IMR-90 (cell line): ENCODE results near the gene WIPF2. TPM values are rescaled to one million over a fixed set of nuclear protein-coding genes. Genes with fewer than 3 reads are reported as not detected.

Experiments
- ATAC-seq: fragments of 200-7000 bp; cut with Tn5 transposase; 2 replicates; pipeline ENCODE4 v1.9.1; 2020; ENCODE audit warnings: low read depth, mild to moderate bottlenecking, moderate library complexity
- BruUV-seq: library from RNA; stranded (reverse); fragments of 400-500 nt; replicated peaks from 2 replicates; lab custom pipeline; 2021; lab: Mats Ljungman, UMichigan
- CTCF ChIA-PET: fragments of 300-600 bp; formaldehyde crosslinking; extraction: SDS; loops from one replicate; lab custom pipeline; 2021; ENCODE audit warnings: antibody characterized with exemption; lab: Yijun Ruan, JAX
- POLR2A ChIA-PET: fragments of 300-600 bp; sonication (Branson Sonifier 250); formaldehyde crosslinking; loops from one replicate; lab custom pipeline; 2022; ENCODE audit warnings: antibody characterized with exemption; ENCODE audit not compliant: unreplicated experiment; lab: Charles Lee
- DNase-seq: peaks from one replicate; pipeline ENCODE4 v3.0.0; 2013
- H2AFZ ChIP-seq: replicated peaks from 2 replicates; pipeline ENCODE3; 2013; ENCODE audit warnings: low read length, mild to moderate bottlenecking; ENCODE audit not compliant: poor library complexity
- H2AK5ac ChIP-seq: 2 replicates; pipeline ENCODE4 v1.6.1; 2013; ENCODE audit warnings: low read depth, low read length, inconsistent platforms
- H2AK9ac ChIP-seq: replicated peaks from 2 replicates; pipeline ENCODE3; 2013; ENCODE audit warnings: mild to moderate bottlenecking, low read depth, low read length, moderate library complexity; ENCODE audit not compliant: poor library complexity
- H2BK120ac ChIP-seq: 2 replicates; pipeline ENCODE4 v1.6.1; 2013; ENCODE audit warnings: low read depth, low read length, inconsistent platforms
- H2BK15ac ChIP-seq: 3 replicates; pipeline ENCODE4 v1.6.1; 2013; ENCODE audit warnings: low read depth, low read length, inconsistent platforms
- H2BK20ac ChIP-seq: 2 replicates; pipeline ENCODE4 v1.6.1; 2013; ENCODE audit warnings: low read depth, mild to moderate bottlenecking, inconsistent platforms, low read length, moderate library complexity
- H2BK5ac ChIP-seq: 2 replicates; pipeline ENCODE4 v1.6.1; 2013; ENCODE audit warnings: mild to moderate bottlenecking, low read depth, low read length, inconsistent platforms; ENCODE audit not compliant: poor library complexity, severe bottlenecking
- H3K14ac ChIP-seq: replicated peaks from 2 replicates; pipeline ENCODE4 v1.6.1; 2013; ENCODE audit warnings: low read depth, low read length, inconsistent platforms
- H3K18ac ChIP-seq: 2 replicates; pipeline ENCODE4 v1.6.1; 2013; ENCODE audit warnings: low read depth, low read length, control low read depth
- H3K23ac ChIP-seq: 2 replicates; pipeline ENCODE4 v1.6.1; 2013; ENCODE audit warnings: low read depth, low read length, inconsistent platforms
- H3K27ac ChIP-seq: 2 replicates; pipeline ENCODE4 v1.5.1; 2013; ENCODE audit warnings: mild to moderate bottlenecking, control low read depth, low read length; ENCODE audit not compliant: insufficient read depth
- H3K27me3 ChIP-seq: 2 replicates; pipeline ENCODE4 v1.6.1; 2013; ENCODE audit warnings: low read length; ENCODE audit not compliant: control insufficient read depth, insufficient read depth
- H3K36me3 ChIP-seq: 2 replicates; pipeline ENCODE4 v1.6.1; 2013; ENCODE audit warnings: low read length, mixed read lengths; ENCODE audit not compliant: control insufficient read depth, insufficient read depth
- H3K4ac ChIP-seq: 2 replicates; pipeline ENCODE4 v1.6.1; 2013; ENCODE audit warnings: low read depth, low read length, inconsistent platforms
- H3K4me1 ChIP-seq: 2 replicates; pipeline ENCODE4 v1.6.1; 2013; ENCODE audit warnings: low read length, mixed read lengths; ENCODE audit not compliant: control insufficient read depth, insufficient read depth
- H3K4me2 ChIP-seq: 2 replicates; pipeline ENCODE4 v1.6.1; 2013; ENCODE audit warnings: low read depth, mild to moderate bottlenecking, control low read depth, low read length, moderate library complexity
- H3K4me3 ChIP-seq: 2 replicates; pipeline ENCODE4 v1.5.1; 2013; ENCODE audit warnings: low read depth, mild to moderate bottlenecking, control low read depth, low read length, moderate library complexity; ENCODE audit not compliant: insufficient read depth
- H3K56ac ChIP-seq: 2 replicates; pipeline ENCODE4 v1.6.1; 2013; ENCODE audit warnings: low read length, inconsistent platforms; ENCODE audit not compliant: insufficient read depth; ENCODE audit errors: extremely low read depth
- H3K79me1 ChIP-seq, 2 experiments: 2 replicates each; pipeline ENCODE4 v1.6.1; 2013; ENCODE audit warnings: low read length in 2 of 2, inconsistent platforms in 1 of 2, low read depth in 1 of 2
- H3K9ac ChIP-seq: 2 replicates; pipeline ENCODE4 v1.6.1; 2013; ENCODE audit warnings: low read depth, low read length, control low read depth
- H3K9me1 ChIP-seq: 2 replicates; pipeline ENCODE4 v1.6.1; 2013; ENCODE audit warnings: low read length, inconsistent platforms; ENCODE audit not compliant: insufficient read depth
- H3K9me3 ChIP-seq: 2 replicates; pipeline ENCODE4 v1.6.1; 2013; ENCODE audit warnings: low read length; ENCODE audit not compliant: control insufficient read depth, insufficient read depth
- H4K20me1 ChIP-seq: 2 replicates; pipeline ENCODE4 v1.6.1; 2013; ENCODE audit warnings: low read length, inconsistent platforms; ENCODE audit not compliant: insufficient read depth
- H4K5ac ChIP-seq: 2 replicates; pipeline ENCODE4 v1.6.1; 2013; ENCODE audit warnings: mild to moderate bottlenecking, low read depth, low read length, control low read depth
- H4K8ac ChIP-seq, 2 experiments: 2 replicates each; pipeline ENCODE4 v1.6.1; 2013; ENCODE audit warnings: low read depth in 2 of 2, low read length in 2 of 2, control low read depth in 1 of 2, inconsistent platforms in 1 of 2
- H4K91ac ChIP-seq: 2 replicates; pipeline ENCODE4 v1.6.1; 2013; ENCODE audit warnings: low read depth, low read length, inconsistent platforms; ENCODE audit not compliant: insufficient read depth
- CHD1 ChIP-seq: IDR thresholded peaks from 2 replicates; pipeline ENCODE4 v1.6.1; 2012; ENCODE audit warnings: low read depth, low read length, improper control_type of control experiment
- CTCF ChIP-seq: conservative IDR thresholded peaks from 2 replicates; pipeline ENCODE4 v1.5.1; 2012; ENCODE audit warnings: mild to moderate bottlenecking, low read depth, low read length, improper control_type of control experiment
- WGBS, 2 experiments: methylation state at CpG; one replicate each; pipeline versions ENCODE4 v1.1.5 to v1.1.7; 2013; ENCODE audit warnings: missing lambda C conversion rate in 2 of 2; ENCODE audit not compliant: insufficient read length in 1 of 2; ENCODE audit errors: extremely low coverage in 2 of 2; 5-methylcytosine and 5-hydroxymethylcytosine counted together
- dilution Hi-C: fragments of 300-500 bp; cut with HindIII; formaldehyde crosslinking; loops from one replicate; pipeline ENCODE4 v1.14.3; 2018; ENCODE audit warnings: low sequenced_read_pairs; ENCODE audit not compliant: unreplicated experiment
- in situ Hi-C: fragments of 300-500 bp; cut with MboI; formaldehyde crosslinking; loops from 3 replicates; pipeline ENCODE4 v1.14.3; 2019; ENCODE audit warnings: low sequenced_read_pairs, inconsistent platforms, mixed read lengths
- intact Hi-C: fragments of 100-400 bp; cut with micrococcal nuclease; formaldehyde crosslinking; loops from 2 replicates; pipeline ENCODE4 v1.10.0; 2022
- polyA plus RNA-seq, 3 experiments: library from polyadenylated mRNA; depleted of rRNA; stranded (reverse); fragments of >200 nt; gene quantifications; 2 replicates each; pipeline ENCODE4 v1.2.3, GENCODE V29; 2012; ENCODE audit warnings: low replicate concordance in 1 of 3
- total RNA-seq: library from RNA; depleted of rRNA; stranded (reverse); fragments of >200 nt; gene quantifications from 2 replicates; pipeline ENCODE4 v1.2.3, GENCODE V29; 2012

Gene WIPF2
- total and polyA plus RNA-seq, 2 of the 4 experiments (the other 2 are of a cell fraction): 2.0 to 8.9 TPM

- Histone ChIP-seq H3K18ac (no peak overlapping the region), H4K20me1 (peaks cover 40% of the 10 kb centered on the region), H4K8ac (peak overlapping the region in 1 of 2 experiments; percentile 8; a peak in 1 of 4 replicates), H3K4me1 (peaks cover 68% of the 10 kb centered on the region), H3K9ac (peak overlapping the region; percentile 71), H3K4me2 (peak overlapping the region; percentile 87), H2BK5ac (no peak overlapping the region), H3K79me1 (peaks cover 9 to 88% of the 10 kb centered on the region in 2 experiments; a peak in 3 of 4 replicates), H4K5ac (no peak overlapping the region), H3K23ac (peak overlapping the region; percentile 86), H2AK5ac (peak overlapping the region; percentile 83), H2BK15ac (peak overlapping the region; percentile 19; the same call in 1 of the 3 replicates), H3K4me3 (peak overlapping the region; percentile 73), H3K9me1 (peaks cover 52% of the 10 kb centered on the region), H2BK120ac (peak overlapping the region; percentile 4; the same call in 1 of the 2 replicates), H3K27ac (peak overlapping the region; percentile 83), H2BK20ac (no peak overlapping the region), H2AK9ac (peak overlapping the region; percentile 67), H3K56ac (no peak overlapping the region), H2AFZ (no peak overlapping the region), H4K91ac (peak overlapping the region; percentile 4; the same call in 1 of the 2 replicates), H3K9me3 (no peaks in the 10 kb centered on the region), H3K36me3 (no peaks in the 10 kb centered on the region), H3K27me3 (no peaks in the 10 kb centered on the region), H3K14ac (peak overlapping the region; percentile 70), H3K4ac (peak overlapping the region; percentile 72)
- in situ Hi-C loops: no loop called here
- intact Hi-C loops: loop anchor here (2.0 kb wide), 1 partner anchor 24 kb away; no protein-coding TSS in a partner anchor
- no peak for DNase-seq
- dilution Hi-C loops: no loop called here
- WGBS, 2 experiments: 2% methylated on average over 5 of the region's 13 CpGs; no CpG with 5 or more reads in 1 of the 2 experiments
- BruUV-seq: no TSS peak
- CTCF ChIA-PET: interaction anchor here (1.0 kb wide), 1 partner anchor 32 kb away, joined by 3 read pairs; no protein-coding TSS in a partner anchor
- ATAC-seq: no peak
- POLR2A ChIA-PET: no interaction called here
- TF ChIP-seq CTCF: peak; percentile 16; the same call in 1 of the 2 replicates
- no peak; the same call in 1 of the 2 replicates for TF ChIP-seq CHD1
Measured at GRCh38 chr17:40318830-40319391, 99.8 kb downstream of the WIPF2 start.
